ENCODE data around the gene KCND3. TPM values are rescaled to one million over a fixed set of nuclear protein-coding genes. Genes with fewer than 3 reads are reported as not detected.

KCND3 gene
- polyA plus RNA-seq, 3 donors, result not detected

GRCh38 chr1:111831153-111831552, 158.3 kb downstream of the KCND3 start:
- no peaks in the 10 kb centered on the region for H3K9me3 ChIP-seq (replicated peaks in 1 of 2; ENCODE audit: control insufficient read depth in 1 of 2, insufficient read depth in 1 of 2, low read length in 2 of 2)
- H2AFZ ChIP-seq (ENCODE audit: insufficient read depth, low read depth, low read length, poor library complexity, severe bottlenecking), result no peak overlapping the region
- H3K9ac ChIP-seq (ENCODE audit: insufficient read depth, low read length, poor library complexity, severe bottlenecking), result no peak overlapping the region
- no peak overlapping the region for H3K4me3 ChIP-seq (replicated peaks in 1 of 3; ENCODE audit: low read depth in 2 of 3, low read length in 3 of 3)
- no peaks in the 10 kb centered on the region for H4K20me1 ChIP-seq (ENCODE audit: insufficient read depth, low read length)
- TF ChIP-seq CTCF (IDR thresholded peaks at IDR 0.05), result no peak
- H3K36me3 ChIP-seq (replicated peaks in 1 of 2; ENCODE audit: control insufficient read depth in 1 of 2, insufficient read depth in 2 of 2, low read length in 2 of 2), result no peaks in the 10 kb centered on the region
- WGBS (ENCODE audit: insufficient coverage), result no CpG with 5 or more reads among the region's 1 CpG
- Mint-ChIP-seq H3K27me3 (ENCODE audit: low read depth in 3 of 3) (peaks cover 4 to 12% (median 8%) of the 10 kb centered on the region in 3 donors), H3K27ac (no peak overlapping the region), H3K4me1 (no peaks in the 10 kb centered on the region), H3K9me3 (peaks cover 0 to 2% (median 0%) of the 10 kb centered on the region in 7 donors), H3K4me3 (no peak overlapping the region), H3K36me3 (no peaks in the 10 kb centered on the region)
- no peaks in the 10 kb centered on the region for H3K79me2 ChIP-seq (ENCODE audit: insufficient read depth, low read length)
- intact Hi-C loops (cut with micrococcal nuclease), result no loop called here
- no peak overlapping the region for H3K4me2 ChIP-seq (replicated peaks; ENCODE audit: extremely low read depth, low read length, poor library complexity, severe bottlenecking)
- DNase-seq, result no peak
- H3K4me1 ChIP-seq (ENCODE audit: control insufficient read depth in 1 of 2, insufficient read depth in 2 of 2, low read length in 2 of 2), result no peaks in the 10 kb centered on the region
- no peak overlapping the region for H3K27ac ChIP-seq (ENCODE audit: low read depth in 1 of 2, low read length in 2 of 2)
- H3K27me3 ChIP-seq (ENCODE audit: control insufficient read depth in 2 of 2, insufficient read depth in 2 of 2, low read length in 2 of 2), result peaks cover 0 to 2% of the 10 kb centered on the region in 2 donors

GRCh38 chr1:111827946-111828345, 161.5 kb downstream of the KCND3 start:
- H3K4me3 Mint-ChIP-seq, result no peak overlapping the region
- H3K9me3 Mint-ChIP-seq, result peaks cover 0 to 12% (median 6%) of the 10 kb centered on the region in 7 donors
- intact Hi-C loops (cut with micrococcal nuclease), result no loop called here
- Histone ChIP-seq H3K4me1 (ENCODE audit: control insufficient read depth in 1 of 2, insufficient read depth in 2 of 2, low read length in 2 of 2) (no peaks in the 10 kb centered on the region), H3K4me3 (replicated peaks in 1 of 3; ENCODE audit: low read depth in 2 of 3, low read length in 3 of 3) (no peak overlapping the region), H3K9me3 (replicated peaks in 1 of 2; ENCODE audit: control insufficient read depth in 1 of 2, insufficient read depth in 1 of 2, low read length in 2 of 2) (no peaks in the 10 kb centered on the region), H4K20me1 (ENCODE audit: insufficient read depth, low read length) (no peaks in the 10 kb centered on the region), H3K4me2 (replicated peaks; ENCODE audit: extremely low read depth, low read length, poor library complexity, severe bottlenecking) (no peak overlapping the region), H3K27me3 (ENCODE audit: control insufficient read depth in 2 of 2, insufficient read depth in 2 of 2, low read length in 2 of 2) (no peaks in the 10 kb centered on the region), H3K79me2 (ENCODE audit: insufficient read depth, low read length) (no peaks in the 10 kb centered on the region), H3K27ac (ENCODE audit: low read depth in 1 of 2, low read length in 2 of 2) (no peak overlapping the region), H3K9ac (ENCODE audit: insufficient read depth, low read length, poor library complexity, severe bottlenecking) (no peak overlapping the region), H2AFZ (ENCODE audit: insufficient read depth, low read depth, low read length, poor library complexity, severe bottlenecking) (no peak overlapping the region), H3K36me3 (replicated peaks in 1 of 2; ENCODE audit: control insufficient read depth in 1 of 2, insufficient read depth in 2 of 2, low read length in 2 of 2) (no peaks in the 10 kb centered on the region)
- no peak overlapping the region for H3K27ac Mint-ChIP-seq
- 96% methylated on average over 4 of the region's 6 CpGs for WGBS (ENCODE audit: insufficient coverage)
- DNase-seq, result no peak
- H3K4me1 Mint-ChIP-seq, result no peaks in the 10 kb centered on the region
- H3K36me3 Mint-ChIP-seq, result no peaks in the 10 kb centered on the region
- TF ChIP-seq CTCF (IDR thresholded peaks at IDR 0.05), result no peak
- peaks cover 4 to 19% (median 14%) of the 10 kb centered on the region in 3 donors for H3K27me3 Mint-ChIP-seq (ENCODE audit: low read depth in 3 of 3)

All from CD14-positive monocyte (primary cell).